CD4-positive, alpha-beta T cell treated with Interleukin-15 for 1 hour (primary cell): Measurements from ENCODE around the gene BCOR.

Experiments
- DNase-seq: peaks from one replicate; pipeline ENCODE4 v3.0.0-alpha.2; 2020

Gene BCOR

GRCh38 chrX:40015693-40016092 lies 82.1 kb downstream of the BCOR start:
- no peak for DNase-seq

- DNase-seq = peak; percentile 62
These were observed 84.2 kb downstream of the BCOR start for GRCh38 chrX:40013266-40014195.

GRCh38 chrX:40012868-40013265 lies 84.9 kb downstream of the BCOR start:
- no peak for DNase-seq

GRCh38 chrX:40012039-40012867 lies 85.5 kb downstream of the BCOR start:
- DNase-seq = no peak

GRCh38 chrX:40011322-40012038 lies 86.3 kb downstream of the BCOR start:
- DNase-seq = no peak

DNA sequence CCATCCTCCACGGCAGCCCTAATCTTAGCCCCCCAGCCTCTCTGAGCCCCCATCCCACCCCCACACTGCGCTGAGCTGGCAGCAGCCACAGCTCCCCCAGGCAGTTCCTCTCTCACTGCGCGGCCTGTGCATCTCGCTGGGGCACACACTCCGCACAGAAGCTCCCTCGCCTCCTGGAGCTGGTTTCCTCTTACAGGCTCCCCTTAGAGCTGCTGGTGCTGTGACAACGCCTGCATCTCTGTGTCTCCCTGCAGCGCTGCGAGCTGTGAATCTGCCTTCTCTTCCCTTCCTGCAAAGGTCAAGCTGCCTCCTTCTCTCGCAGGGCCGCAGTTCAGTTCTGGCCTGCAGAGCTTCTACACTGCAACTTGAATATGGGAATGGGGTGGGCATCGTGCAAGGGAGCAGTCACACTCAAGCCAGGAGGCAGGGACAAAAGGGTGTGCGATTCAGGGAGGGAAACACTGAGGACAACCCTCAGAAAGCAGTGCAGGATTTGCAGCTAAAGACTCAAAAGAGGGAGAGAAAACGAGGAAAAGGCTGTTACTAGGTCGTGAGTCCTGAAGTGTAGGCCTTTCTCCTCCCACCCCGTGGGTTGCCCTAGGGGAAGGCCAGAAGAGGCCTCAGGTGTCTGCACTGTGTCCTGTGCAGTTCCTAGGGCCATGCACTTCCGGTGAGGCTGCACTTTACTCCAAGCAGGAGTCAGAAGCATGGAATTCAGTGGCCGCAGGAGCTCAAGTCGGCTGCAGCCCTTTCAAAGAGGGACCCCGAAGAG lies 87.0 kb downstream of the BCOR start:
- DNase-seq = peak; percentile 27

GRCh38 chrX:40009890-40010289 lies 87.9 kb downstream of the BCOR start:
- no peak for DNase-seq

DNA sequence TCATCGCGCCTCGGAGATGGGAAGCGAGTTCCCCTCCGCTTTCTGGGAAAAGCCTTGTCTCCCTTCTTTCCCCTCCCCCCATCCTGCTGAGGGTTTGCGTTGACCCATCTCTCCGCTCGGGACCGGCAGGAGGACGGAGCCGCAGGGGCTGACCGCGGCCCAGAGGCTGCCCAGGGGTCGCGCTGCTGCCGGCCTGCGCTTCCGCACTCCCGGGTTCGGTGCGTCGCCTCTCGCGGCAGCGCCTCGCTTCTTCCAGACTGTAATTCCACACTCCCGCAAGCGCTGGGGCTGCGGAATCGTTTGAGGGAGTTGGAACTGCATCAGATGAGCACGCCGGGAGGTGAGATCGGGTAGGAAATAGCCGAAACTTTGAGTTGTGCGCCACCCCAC lies 88.3 kb downstream of the BCOR start:
- DNase-seq = no peak

GRCh38 chrX:40008791-40009461 lies 88.8 kb downstream of the BCOR start:
- DNase-seq = no peak

DNA sequence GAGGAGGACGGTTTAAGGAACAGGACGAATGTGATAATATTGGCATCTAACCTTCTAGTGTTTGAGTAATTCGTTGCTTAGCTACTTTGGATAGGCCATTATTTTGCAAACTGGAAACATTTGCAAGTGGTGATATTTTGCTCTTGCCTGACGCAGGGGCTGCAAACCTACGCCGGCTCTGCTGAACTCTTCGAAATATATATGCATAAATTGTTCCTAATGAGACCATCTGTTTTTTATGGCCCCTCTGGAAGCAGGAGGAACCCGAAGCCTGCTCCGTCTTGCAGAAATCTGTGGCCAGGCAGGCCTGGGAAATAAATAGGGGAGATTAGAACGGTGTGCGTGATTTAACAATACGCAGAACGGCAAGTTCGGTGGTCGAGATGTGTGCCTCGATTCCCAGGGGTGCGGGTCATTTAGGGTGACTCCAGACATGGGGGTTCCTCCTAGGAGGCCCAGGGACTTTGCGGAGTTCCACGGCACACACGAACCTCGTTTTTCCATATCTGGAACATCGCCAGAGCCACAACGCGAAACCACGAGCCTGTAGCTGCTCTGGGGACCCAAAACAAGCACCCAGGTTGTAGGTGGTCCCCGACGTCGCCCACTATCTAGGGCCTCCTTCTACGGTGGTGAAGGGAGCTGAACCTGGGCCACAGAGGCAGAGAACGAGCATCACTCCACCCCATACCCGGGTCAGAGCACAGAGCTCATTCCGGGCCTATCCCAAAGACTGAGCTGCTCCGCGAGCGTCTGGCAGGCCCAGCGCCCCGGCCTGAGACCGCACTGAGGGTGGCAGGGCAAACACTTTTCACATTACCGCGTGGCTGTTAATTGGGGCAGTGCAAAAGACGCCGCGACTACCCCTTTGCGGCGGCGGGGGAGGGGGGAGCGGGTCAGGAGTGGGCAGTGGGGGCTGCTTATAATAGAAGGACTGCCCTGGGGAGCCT lies 89.7 kb downstream of the BCOR start:
- DNase-seq = no peak

DNA sequence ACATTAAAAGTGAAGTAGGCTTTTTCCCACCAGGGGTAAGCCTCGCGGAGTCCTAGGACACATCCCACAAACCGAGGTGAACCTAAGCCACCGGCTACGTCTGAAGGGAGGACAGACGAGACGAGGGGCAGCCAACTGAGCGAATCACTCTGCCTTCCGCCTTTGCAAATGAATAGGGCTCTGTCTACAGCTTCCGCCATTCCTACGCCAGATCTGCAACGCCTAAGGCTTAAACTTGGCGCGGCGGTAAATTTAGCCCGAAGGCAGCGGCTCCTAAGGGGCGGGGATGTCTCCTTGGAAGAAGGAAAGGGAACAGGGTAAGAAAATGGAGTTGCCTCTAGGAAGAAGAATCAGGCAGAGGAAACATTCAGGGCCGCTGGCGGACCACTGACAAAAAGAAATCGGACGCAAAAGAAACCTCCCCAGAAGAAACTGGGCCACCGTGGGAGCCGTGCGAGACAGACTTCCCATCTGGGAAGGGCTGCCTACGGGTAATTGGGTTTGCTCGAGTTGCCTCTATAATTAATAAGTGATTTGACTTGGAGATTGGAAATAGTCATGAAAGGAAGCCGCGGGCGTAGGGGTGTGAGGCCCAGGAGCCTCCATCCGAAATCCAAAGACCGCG lies 90.5 kb downstream of the BCOR start:
- DNase-seq = no peak

- DNase-seq = peak; percentile 22
These were observed 91.4 kb downstream of the BCOR start for GRCh38 chrX:40006106-40007017.

- no peak for DNase-seq
These were observed 92.3 kb downstream of the BCOR start for GRCh38 chrX:40005292-40006011.

DNA sequence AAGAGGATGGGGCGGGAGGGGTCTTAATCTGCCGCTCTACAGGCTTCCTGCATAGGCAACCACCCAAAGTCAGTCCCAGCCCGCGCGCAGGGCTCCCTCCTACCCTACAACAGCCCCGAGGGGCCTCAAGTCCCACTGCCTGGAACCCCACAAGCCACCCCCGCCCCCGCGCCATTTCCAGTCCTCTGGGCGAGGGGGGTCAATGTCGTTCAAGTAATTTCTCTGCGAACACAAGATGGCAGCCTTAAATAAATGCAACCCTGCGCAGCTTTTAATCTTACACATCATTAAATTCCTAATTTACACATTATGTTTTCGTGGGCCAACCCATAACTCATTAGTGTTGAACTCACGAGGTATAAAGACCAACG lies 92.9 kb downstream of the BCOR start:
- DNase-seq = no peak

- DNase-seq = no peak
These were observed 93.6 kb downstream of the BCOR start for GRCh38 chrX:40004246-40004535.

DNA sequence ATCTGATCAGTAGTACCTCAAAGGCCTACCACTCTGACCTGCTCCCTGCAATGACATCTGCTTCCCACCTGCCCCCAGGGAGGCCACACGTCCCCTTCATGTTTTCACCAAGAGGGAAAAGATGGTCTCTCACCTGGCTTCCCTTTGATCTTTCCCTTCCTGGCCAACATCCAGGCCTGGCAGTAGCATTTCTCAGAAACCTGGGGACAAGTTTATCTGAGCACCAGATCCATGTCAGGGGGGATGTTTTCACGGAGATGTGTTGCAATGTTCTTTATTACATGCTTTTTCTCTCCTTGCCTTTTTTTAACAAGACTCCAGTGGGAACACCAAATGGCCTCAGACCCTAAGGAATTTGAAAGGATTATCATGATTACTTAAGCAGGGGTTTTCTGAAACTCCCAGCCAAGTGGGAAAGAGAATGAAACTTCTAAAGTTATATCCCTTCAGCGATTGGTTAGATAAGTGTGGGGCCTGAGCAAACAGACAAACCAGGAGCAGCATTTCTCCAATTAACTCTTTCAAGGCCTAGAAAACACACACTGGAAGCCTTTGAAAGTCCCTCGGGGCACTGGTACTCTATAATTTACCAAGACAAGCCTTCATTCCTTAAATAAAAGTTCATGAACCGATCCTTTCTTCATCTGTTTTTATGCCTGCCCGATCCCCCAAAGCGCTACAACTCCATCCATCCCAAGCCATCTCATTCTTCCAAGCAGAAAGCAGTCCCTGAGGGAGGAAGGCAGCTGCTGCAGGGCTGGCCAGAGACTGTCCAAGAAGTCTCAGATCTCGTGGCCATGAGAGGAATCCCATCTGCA lies 94.1 kb downstream of the BCOR start:
- no peak for DNase-seq

GRCh38 chrX:40003071-40003427 lies 94.7 kb downstream of the BCOR start:
- DNase-seq = no peak
